GM12864 (cell line): ENCODE data around the gene AKAP9.
"Not testable (repeated sequence)": the region's sequence is repeated elsewhere in the genome, so short reads cannot be mapped to it uniquely, and the experiment has no call there.

Source experiments
- DNase-seq: peaks from one replicate; pipeline ENCODE4 v3.0.0-alpha.2; 2011; ENCODE audit warnings: low read depth
- H3K4me3 ChIP-seq: 2 replicates; pipeline ENCODE4 v1.5.1; 2011; ENCODE audit warnings: mild to moderate bottlenecking, low read depth, low read length, control low read depth
- TF ChIP-seq, protein P1 (sequence below): IDR thresholded peaks from 2 replicates; pipeline ENCODE4 v1.5.1; 2011; ENCODE audit warnings: low read depth, mild to moderate bottlenecking, moderate library complexity, low read length, control low read depth, inconsistent platforms; ENCODE audit errors: missing control alignments

AKAP9 gene

DNA sequence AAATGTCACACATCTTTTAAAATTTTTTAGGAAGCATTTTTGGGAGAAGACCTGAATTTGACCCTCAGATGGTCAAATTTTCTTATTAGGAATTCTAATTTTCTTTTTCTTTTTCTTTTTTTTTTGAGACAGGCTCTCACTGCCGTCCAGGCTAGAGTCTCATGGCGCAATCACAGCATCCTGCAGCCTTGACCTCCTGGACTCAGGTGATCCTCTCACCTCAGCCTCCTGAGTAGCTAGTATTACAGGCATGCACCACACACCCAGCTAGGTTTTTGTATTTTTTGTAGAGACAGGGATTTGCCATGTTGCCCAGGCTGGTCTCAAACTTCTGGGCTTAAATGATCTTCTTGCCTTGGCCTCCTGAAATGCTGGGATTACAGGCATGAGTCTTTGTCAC lies 65.4 kb downstream of the AKAP9 start:
- DNase-seq = no peak
- TF ChIP-seq, protein P1, sequence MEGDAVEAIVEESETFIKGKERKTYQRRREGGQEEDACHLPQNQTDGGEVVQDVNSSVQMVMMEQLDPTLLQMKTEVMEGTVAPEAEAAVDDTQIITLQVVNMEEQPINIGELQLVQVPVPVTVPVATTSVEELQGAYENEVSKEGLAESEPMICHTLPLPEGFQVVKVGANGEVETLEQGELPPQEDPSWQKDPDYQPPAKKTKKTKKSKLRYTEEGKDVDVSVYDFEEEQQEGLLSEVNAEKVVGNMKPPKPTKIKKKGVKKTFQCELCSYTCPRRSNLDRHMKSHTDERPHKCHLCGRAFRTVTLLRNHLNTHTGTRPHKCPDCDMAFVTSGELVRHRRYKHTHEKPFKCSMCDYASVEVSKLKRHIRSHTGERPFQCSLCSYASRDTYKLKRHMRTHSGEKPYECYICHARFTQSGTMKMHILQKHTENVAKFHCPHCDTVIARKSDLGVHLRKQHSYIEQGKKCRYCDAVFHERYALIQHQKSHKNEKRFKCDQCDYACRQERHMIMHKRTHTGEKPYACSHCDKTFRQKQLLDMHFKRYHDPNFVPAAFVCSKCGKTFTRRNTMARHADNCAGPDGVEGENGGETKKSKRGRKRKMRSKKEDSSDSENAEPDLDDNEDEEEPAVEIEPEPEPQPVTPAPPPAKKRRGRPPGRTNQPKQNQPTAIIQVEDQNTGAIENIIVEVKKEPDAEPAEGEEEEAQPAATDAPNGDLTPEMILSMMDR = no peak
- no peak overlapping the region for H3K4me3 ChIP-seq

DNA sequence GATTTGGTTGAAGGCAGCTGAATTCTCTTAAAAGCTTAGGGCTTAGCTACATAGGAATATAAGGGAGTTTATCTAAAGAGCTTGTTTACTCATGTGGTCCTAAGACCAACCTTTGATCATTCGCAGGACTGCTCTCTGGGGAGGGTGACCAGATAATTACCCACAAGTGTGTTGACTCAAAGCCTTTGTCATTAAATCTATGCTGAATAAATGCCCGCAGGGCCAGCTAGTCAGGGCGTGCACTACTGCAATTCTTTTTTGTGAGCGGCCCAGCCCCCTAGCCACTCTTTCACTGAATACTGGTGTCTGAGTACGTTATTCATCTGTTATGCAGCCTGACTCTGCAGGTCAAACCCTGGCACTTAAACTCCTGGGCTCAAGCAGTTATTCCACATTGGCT lies 69.6 kb downstream of the AKAP9 start:
- H3K4me3 ChIP-seq = no peak overlapping the region
- DNase-seq = no peak
- TF ChIP-seq, protein P1 = no peak

DNA sequence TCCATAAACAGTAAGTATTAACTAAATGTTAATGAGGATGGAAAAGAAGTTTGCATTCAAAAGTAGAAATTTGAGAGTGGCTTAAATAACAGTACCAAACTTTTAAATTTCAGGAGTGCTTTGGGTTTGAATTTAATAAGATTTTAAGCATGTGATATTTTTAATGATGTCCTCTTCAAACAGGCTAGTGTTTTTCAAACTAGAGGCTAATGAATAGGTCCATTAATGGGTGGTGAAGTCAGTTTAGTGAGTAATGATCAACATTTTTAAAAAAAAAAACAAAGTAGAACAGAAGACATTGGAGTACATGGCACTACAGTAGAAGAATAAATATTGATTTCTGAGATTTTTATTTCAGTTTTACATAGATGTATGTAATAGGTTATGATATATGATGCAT lies 72.9 kb downstream of the AKAP9 start:
- TF ChIP-seq, protein P1 = no peak
- no peak for DNase-seq
- no peak overlapping the region for H3K4me3 ChIP-seq

DNA sequence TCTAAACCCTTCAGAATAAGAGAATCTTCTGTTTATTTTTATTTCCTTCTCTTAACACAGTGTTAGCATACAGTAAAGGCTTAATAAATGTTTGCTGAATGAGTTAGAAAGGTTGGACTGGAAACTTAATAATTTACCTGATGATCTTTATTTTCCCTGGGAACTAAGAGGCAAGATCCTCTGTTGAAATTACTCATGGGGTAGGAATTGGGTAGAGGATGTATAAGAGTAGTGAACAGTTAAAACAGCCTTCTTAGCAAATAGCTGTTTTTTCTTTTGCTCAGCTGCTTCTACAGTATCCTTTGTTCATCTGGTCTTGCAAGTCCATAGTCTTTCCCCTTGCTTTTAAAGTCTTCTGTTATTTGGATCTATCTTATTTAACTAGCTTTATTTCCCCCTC lies 80.0 kb downstream of the AKAP9 start:
- TF ChIP-seq, protein P1 = no peak
- no peak for DNase-seq
- no peak overlapping the region for H3K4me3 ChIP-seq

DNA sequence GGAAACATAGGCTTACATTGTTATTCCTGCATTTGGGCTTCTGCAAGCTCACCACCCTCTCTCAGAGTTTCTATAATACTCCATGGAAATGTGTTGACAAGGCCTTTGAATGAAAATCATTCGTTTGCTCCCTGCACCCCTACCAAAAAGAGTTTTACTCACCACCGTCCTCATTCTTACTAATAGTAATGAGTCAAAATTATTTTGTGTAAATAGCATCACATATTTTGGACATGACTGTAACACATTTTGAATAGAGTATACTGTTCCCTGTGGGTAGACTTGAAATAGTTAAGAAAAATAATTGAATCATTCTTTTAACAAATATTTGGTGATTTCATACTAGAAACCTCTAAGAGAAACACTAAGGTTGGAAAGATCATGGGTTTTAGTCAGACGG lies 84.6 kb downstream of the AKAP9 start:
- TF ChIP-seq, protein P1 = no peak
- DNase-seq = no peak
- H3K4me3 ChIP-seq = no peak overlapping the region

DNA sequence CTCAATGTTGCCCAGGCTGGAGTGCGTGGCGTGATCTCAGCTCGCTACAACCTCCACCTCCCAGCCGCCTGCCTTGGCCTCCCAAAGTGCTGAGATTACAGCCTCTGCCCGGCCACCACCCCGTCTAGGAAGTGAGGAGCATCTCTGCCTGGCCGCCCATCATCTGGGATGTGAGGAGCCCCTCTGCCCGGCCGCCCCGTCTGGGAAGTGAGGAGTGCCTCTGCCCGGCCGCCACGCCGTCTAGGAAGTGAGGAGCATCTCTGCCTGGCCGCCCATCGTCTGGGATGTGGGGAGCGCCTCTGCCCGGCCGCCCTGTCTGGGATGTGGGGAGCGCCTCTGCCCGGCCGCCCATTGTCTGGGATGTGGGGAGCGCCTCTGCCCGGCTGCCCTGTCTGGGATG lies 86.0 kb downstream of the AKAP9 start:
- H3K4me3 ChIP-seq, DNase-seq: not testable (repeated sequence)

DNA sequence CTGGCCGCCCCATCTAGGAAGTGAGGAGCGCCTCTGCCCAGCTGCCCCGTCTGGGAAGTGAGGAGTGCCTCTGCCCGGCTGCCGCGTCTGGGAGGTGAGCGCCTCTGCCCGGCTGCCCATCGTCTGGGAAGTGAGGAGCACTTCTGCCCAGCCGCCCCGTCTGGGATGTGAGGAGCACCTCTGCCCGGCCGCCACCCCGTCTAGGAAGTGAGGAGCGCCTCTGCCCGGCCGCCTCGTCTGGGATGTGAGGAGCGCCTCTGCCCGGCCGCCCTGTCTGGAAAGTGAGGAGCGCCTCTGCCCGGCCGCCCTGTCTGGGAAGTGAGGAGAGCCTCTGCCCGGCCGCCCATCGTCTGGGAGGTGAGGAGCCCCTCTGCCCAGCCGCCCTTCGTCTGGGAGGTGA lies 86.5 kb downstream of the AKAP9 start:
- H3K4me3 ChIP-seq, DNase-seq: not testable (repeated sequence)

DNA sequence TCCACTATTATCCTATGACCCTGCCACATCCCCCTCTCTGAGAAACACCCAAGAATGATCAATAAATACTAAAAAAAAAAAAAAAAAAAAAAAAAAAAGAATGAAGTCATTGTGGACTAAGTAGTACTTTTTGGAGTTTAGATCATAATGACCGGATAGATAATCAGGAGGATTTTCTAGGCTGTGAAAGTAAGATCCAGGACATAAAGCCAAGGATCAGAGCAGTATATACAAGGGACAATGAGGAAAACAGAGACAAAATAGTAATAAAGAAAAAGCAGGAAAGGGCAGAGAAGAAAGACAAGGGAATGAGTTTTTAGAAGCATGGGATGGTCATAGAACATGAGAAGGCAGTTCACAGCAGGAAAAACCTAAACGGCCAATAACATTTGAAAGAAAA lies 87.6 kb downstream of the AKAP9 start:
- DNase-seq = no peak
- TF ChIP-seq, protein P1 = no peak
- no peak overlapping the region for H3K4me3 ChIP-seq
